Natural killer cell treated with Interleukin-12 subunit alpha and Interleukin-12 subunit beta and Interleukin-15 and Interleukin-18, amount 100 ng/mL, for 72 hours (primary cell): ENCODE data around the gene GOLGA6A. TPM values are rescaled to one million over a fixed set of nuclear protein-coding genes. Genes with fewer than 3 reads are reported as not detected.
A peak's percentile ranks its signal among the peaks of the same experiment; 100 is the strongest.
"Not testable (repeated sequence)": the region's sequence is repeated elsewhere in the genome, so short reads cannot be mapped to it uniquely, and the experiment has no call there.

ENCODE experiments used
- ATAC-seq, 2 donors: fragments of 150-1000 bp; cut with Tn5 transposase in 1 of 2; sonication (Bioruptor Pico), chemical (Tn5 transposase) in 1 of 2; 2 replicates each; pipeline ENCODE4 v1.10.0; 2021
- DNase-seq: peaks from one replicate; pipeline ENCODE4 v3.0.0; 2022; ENCODE audit warnings: low spot score
- H3K27ac Mint-ChIP-seq, 2 donors: 1 replicate in 1 of 2; 2 replicates in 1 of 2; pipeline ENCODE4 v1.8.0; 2022; ENCODE audit warnings: mixed read lengths in 2 of 2, mild to moderate bottlenecking in 1 of 2, moderate library complexity in 1 of 2
- H3K27me3 Mint-ChIP-seq, 2 donors: 1 replicate in 1 of 2; 2 replicates in 1 of 2; pipeline ENCODE4 v1.8.0; 2022; ENCODE audit warnings: mixed read lengths in 2 of 2
- H3K36me3 Mint-ChIP-seq: one replicate; pipeline ENCODE4 v1.8.0; 2022; ENCODE audit warnings: mixed read lengths
- H3K4me1 Mint-ChIP-seq, 2 donors: 1 replicate in 1 of 2; 2 replicates in 1 of 2; pipeline ENCODE4 v1.8.0; 2022; ENCODE audit warnings: low read depth in 2 of 2, mixed read lengths in 2 of 2, mild to moderate bottlenecking in 1 of 2
- H3K4me3 Mint-ChIP-seq: one replicate; pipeline ENCODE4 v1.8.0; 2022; ENCODE audit warnings: mixed read lengths
- H3K9me3 Mint-ChIP-seq: 2 replicates; pipeline ENCODE4 v1.8.0; 2022; ENCODE audit warnings: mixed read lengths
- total RNA-seq, 2 donors: library from RNA; stranded (reverse); gene quantifications; one replicate each; pipeline ENCODE4 v1.2.3, GENCODE V29; 2022

The GOLGA6A gene
- total RNA-seq, 2 donors from 2014 or later: not detected

DNA sequence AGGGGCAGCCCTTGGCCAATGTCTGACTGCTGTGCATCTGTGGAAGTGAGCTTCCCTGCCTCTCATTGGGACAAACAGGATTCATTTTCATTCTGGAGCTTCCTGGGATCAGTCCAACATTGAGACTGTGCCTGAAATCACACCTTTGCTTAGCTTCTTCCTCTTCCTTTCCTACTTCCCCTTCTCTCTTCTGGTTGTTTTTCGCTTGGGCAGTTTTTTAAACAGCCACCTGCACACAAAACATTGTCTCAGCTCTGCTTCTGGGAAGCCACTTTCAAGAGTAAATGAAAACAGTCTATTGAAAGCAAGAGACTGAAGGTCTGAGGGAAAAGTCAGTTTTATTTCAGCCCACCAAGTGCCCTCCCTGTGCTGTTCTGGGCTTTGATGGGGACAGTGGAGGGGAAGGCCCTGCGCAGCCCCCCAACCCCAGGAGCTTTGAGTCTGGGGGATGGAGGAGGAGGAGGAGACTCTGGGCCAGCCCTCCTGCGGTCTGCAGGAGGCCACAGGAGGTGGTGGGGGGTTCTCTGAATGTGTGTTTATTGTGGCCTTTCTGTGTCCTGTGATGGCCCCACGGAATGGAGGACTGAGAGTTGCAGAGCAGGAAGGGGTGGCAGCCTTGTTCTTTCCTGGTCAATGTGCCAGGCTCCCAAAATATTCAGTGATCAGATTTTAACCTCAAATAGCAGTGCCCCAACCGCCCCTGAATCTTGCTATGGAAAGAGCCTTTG, 40.2 kb upstream of the GOLGA6A start:
- H3K27me3 Mint-ChIP-seq: peaks cover 27 to 35% of the 10 kb centered on the region in 2 donors
- H3K27ac Mint-ChIP-seq: no peak overlapping the region
- DNase-seq: no peak
- no peaks in the 10 kb centered on the region for H3K9me3 Mint-ChIP-seq
- H3K36me3 Mint-ChIP-seq: no peaks in the 10 kb centered on the region
- H3K4me3 Mint-ChIP-seq: no peak overlapping the region
- no peak for ATAC-seq
- H3K4me1 Mint-ChIP-seq: peaks cover 0 to 3% of the 10 kb centered on the region in 2 donors

DNA sequence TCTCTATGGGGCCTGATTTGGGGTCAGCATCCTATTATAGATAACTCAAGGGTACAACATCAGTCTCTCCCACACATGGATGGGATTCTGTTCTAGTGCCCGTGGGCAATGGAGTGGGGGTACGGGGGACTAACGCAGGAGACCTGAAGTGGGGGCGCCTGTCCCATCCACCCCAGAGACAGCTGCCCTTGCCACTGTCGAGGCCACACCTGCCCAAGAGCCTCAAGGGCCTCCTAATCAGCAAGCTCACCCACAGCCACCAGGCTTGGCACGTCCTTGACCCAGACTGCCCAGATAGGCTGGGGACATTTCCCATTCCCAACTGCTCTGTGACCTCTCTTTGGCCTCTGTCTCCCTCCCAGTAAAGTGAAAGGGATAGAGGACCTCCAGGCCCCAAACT, 39.5 kb upstream of the GOLGA6A start:
- Mint-ChIP-seq H3K4me1 (no peaks in the 10 kb centered on the region), H3K36me3 (no peaks in the 10 kb centered on the region), H3K4me3 (no peak overlapping the region)

DNA sequence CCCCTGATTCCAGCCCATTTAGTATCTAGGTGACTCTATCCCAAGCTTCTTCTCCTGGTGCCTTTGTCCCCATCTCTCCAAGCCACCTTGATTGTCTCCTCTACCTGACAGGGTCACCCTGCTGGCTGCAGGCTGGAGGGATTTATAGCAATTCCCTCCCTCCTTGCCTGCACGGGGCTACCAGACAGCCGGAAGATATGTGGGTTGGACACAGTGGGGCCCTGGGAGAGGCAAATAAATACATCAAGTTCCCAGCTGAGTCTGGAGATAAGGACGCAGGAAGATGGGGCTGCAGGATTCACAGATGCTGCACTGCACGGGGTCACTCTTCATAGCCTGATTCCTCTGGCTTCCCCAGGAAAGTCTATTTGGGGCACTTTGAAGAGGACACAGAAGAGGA, 38.7 kb upstream of the GOLGA6A start:
- Mint-ChIP-seq H3K36me3 (no peaks in the 10 kb centered on the region), H3K27ac (no peak overlapping the region), H3K9me3 (no peaks in the 10 kb centered on the region), H3K4me1 (no peaks in the 10 kb centered on the region), H3K4me3 (no peak overlapping the region), H3K27me3 (peaks cover 14 to 29% of the 10 kb centered on the region in 2 donors)
- no peak for DNase-seq
- no peak for ATAC-seq

More for the DNA sequence above, 39.5 kb upstream of the GOLGA6A start:
- Mint-ChIP-seq H3K9me3 (no peaks in the 10 kb centered on the region), H3K27me3 (peaks cover 21 to 31% of the 10 kb centered on the region in 2 donors), H3K27ac (no peak overlapping the region)
- no peak for DNase-seq
- ATAC-seq: peak in 1 of 2 donors; percentile 50

DNA sequence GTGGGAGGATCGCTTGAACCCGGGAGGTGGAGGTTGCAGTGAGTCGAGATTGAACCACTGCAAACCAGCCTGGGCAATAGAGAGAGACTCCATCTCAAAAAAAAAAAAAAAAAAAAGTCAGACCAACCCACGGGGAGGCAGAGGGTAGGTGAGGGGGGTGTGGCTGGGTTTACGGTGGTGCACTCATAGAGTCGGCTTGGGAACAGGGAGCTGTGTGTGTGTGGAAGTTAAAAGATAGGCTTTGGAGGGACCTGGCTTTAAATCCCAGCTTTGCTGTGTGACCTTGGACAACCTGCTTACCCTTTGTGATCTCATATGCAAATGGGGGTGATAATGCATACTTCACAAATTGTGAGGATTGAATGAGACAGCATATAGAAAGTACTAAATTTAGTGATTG, 38.1 kb upstream of the GOLGA6A start:
- H3K4me3 Mint-ChIP-seq: no peak overlapping the region
- H3K27me3 Mint-ChIP-seq: peaks cover 8 to 28% of the 10 kb centered on the region in 2 donors
- no peaks in the 10 kb centered on the region for H3K4me1 Mint-ChIP-seq
- H3K27ac Mint-ChIP-seq: no peak overlapping the region
- DNase-seq: no peak
- no peaks in the 10 kb centered on the region for H3K9me3 Mint-ChIP-seq
- H3K36me3 Mint-ChIP-seq: no peaks in the 10 kb centered on the region
- ATAC-seq: no peak

DNA sequence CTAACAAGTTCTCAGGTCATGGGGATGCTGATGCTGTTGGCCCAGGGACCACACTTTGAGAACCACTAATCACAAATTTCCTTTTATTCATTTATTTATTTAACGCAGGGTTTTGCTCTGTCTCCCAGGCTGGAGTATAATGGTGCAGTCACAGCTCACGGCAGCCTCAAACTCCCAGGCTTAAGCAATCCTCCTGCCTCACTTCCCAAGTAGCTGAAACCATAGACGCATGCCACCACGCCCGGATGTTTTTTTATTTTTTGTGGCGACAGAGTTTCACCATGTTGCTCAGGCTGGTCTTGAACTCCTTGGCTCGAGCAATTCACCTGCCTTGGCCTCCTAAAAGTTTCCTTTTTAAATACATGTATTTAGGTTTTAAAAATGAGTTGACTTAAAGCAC, 27.4 kb upstream of the GOLGA6A start:
- Mint-ChIP-seq H3K36me3 (no peaks in the 10 kb centered on the region), H3K9me3 (no peaks in the 10 kb centered on the region), H3K4me3 (no peak overlapping the region), H3K27me3 (peaks cover 0 to 5% of the 10 kb centered on the region in 2 donors), H3K4me1 (no peaks in the 10 kb centered on the region), H3K27ac (no peak overlapping the region)
- DNase-seq (no peak), ATAC-seq (no peak)

DNA sequence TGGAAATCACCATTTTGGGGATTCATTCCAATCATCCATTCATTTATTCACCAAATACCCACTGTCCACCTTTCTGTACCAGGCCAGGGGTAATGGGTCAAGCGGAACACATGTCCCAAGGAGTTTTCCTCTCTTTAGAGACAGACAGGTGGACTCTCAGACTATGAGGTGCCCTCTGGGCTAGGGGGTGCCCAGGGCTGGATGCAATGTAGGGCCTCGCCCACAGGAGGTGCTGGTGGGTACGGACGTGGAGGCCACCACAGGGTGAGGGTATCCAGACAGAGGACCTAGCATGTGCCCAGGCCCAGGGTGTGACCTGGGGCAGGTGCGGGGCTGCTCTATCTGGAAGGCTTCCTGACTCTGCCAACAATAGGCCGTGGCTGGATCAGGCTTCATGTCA, 26.3 kb upstream of the GOLGA6A start:
- not testable (repeated sequence) for H3K4me3 Mint-ChIP-seq

DNA sequence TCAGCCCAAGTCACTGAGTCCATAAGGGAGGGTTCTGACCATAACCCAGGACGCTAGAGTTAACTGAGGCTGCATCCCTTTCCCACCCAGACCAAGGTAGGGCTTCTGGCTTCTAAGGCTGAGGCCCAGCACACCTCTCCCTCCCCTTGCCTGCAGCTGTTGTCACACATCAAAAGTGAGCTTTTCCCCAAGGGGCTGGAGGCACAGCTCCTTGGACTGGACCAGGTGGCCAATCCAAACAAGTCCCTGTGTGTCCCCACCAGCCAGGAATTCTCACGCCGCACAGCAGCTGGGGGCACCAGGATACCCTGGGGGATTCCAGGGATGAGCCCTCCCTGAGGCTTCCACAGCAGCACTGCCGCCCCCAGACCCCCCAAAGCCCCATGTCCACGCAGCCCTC, 25.8 kb upstream of the GOLGA6A start:
- Mint-ChIP-seq H3K9me3 (no peaks in the 10 kb centered on the region), H3K36me3 (no peaks in the 10 kb centered on the region), H3K4me3 (no peak overlapping the region), H3K27me3 (no peaks in the 10 kb centered on the region), H3K27ac (no peak overlapping the region), H3K4me1 (no peaks in the 10 kb centered on the region)
- ATAC-seq: no peak
- DNase-seq: no peak

More for the DNA sequence above, 26.3 kb upstream of the GOLGA6A start:
- not testable (repeated sequence) for DNase-seq, ATAC-seq, H3K27me3 Mint-ChIP-seq, H3K9me3 Mint-ChIP-seq, H3K27ac Mint-ChIP-seq, H3K4me1 Mint-ChIP-seq, H3K36me3 Mint-ChIP-seq

DNA sequence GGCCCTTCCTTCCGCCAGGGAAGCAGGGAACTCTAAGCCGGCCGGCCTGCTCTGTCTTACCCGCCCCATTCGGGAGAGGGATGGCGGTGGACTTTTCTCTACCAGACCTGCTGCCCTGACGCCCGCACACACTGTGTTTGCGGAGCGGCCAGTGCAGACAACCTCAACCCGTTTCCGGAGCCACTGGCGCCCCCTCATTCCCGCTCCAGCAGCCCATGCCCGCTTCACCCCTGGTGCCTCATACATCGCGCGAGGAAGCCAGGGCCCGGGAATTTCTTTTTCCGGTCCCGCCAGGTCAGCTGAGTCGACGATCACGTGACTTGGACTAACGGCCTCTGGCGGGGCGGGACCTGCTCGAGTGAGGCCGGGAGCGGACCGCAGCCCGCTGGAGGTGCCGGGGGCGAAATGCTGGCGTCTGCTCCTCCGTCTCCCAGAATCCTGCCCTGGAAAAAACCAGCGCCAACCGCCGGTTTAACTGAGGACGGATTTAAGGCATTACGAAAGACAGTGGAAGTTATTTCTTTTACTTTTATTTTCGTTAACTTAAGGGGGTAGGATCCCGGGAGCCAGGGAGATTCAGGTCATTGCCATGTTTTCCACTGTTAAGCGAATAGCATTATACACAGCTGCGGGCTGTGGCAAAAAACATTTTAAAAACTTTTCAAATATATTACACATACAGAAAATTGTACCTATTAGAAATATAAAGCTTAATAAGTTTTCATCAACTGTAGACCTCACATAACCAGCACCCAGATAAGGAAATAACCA, 17.8 kb upstream of the GOLGA6A start:
- peak overlapping the region; percentile 74 to 95 for H3K27ac Mint-ChIP-seq
- not testable (repeated sequence) for H3K9me3 Mint-ChIP-seq, H3K36me3 Mint-ChIP-seq, H3K27me3 Mint-ChIP-seq, H3K4me1 Mint-ChIP-seq
- DNase-seq (peak; percentile 87), ATAC-seq (peak; percentile 84 to 85)
- peak overlapping the region; percentile 78 for H3K4me3 Mint-ChIP-seq

DNA sequence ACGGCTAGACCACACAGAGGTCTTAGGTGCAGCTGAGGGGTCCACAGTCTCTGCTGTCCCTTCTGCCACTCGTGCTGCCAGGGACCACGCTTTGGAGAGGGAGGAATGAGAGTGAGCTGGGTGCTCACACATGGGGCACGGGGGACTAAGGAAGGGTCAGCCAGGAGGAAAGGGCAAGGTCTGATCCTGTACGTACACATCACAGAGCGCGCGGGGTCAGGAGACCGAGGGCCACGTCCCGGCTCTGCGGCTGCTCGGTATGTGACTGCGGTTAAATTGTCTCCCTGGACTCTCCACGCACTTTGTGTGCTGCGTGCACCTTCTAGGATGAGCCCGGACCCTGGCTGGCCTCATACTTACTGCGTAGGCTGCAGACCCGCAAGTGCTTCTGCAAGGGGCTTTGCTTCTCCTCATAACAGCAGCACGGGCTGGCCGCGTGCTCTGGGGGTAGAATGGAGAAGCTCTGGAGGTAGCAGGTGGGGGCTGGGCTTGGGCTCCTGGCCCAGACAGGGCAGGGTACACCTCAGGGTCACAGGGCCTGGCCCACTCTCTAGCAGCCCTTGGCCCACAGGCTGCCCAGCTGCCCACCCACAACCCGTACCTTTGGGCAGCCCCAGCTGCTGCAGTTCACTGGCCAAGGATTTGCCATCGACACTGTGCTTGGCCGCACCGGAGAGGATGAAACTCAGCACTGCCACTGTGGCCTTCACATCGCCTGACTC, 14.6 kb upstream of the GOLGA6A start:
- ATAC-seq, H3K9me3 Mint-ChIP-seq, DNase-seq, H3K36me3 Mint-ChIP-seq, H3K4me1 Mint-ChIP-seq, H3K4me3 Mint-ChIP-seq, H3K27me3 Mint-ChIP-seq, H3K27ac Mint-ChIP-seq: not testable (repeated sequence)

DNA sequence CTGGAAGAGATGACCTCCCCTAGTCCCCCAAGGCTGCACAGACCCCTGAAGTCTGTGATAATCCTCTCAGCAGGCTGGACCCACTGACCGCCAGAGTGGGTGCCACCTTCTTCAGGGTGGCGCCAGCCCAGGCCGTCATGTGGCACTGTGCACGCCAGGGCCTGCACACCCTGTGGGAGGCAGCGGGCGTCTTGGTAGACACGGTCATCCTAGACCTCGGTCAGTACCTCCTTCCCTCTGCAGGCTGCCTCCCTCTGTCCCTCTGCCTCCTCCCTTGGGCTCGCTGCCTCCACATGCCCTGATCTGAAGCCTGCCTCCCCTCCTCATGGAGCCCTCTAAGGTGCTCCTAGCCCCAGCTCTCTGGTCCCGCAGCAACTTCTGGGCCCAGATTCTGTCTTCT, 13.3 kb upstream of the GOLGA6A start:
- H3K27ac Mint-ChIP-seq, H3K4me1 Mint-ChIP-seq, DNase-seq, H3K4me3 Mint-ChIP-seq, H3K27me3 Mint-ChIP-seq, H3K36me3 Mint-ChIP-seq, H3K9me3 Mint-ChIP-seq: not testable (repeated sequence)
- peak in 1 of 2 donors; percentile 15 for ATAC-seq

DNA sequence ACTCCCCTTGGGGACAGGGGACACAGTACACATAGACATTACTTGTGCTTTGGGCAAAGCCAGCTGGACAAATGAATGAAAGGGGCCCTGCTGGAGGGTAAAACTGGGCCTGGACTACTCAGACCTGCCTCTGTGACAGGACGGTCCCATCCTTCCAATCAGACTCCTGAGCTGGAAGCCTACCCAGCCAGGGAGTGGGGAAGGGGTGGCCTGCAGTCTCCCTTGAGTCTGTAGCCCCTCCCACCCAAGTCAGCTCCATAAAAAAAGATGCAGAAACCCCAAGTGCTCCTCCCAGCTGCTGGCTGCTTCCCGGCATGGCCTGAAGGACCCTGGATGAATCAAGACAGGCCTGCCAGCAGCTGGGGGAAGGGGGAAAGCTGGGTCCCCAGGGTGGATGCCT, 12.2 kb upstream of the GOLGA6A start:
- ATAC-seq, H3K36me3 Mint-ChIP-seq, H3K9me3 Mint-ChIP-seq, H3K4me3 Mint-ChIP-seq, H3K4me1 Mint-ChIP-seq, H3K27ac Mint-ChIP-seq, DNase-seq, H3K27me3 Mint-ChIP-seq: not testable (repeated sequence)

DNA sequence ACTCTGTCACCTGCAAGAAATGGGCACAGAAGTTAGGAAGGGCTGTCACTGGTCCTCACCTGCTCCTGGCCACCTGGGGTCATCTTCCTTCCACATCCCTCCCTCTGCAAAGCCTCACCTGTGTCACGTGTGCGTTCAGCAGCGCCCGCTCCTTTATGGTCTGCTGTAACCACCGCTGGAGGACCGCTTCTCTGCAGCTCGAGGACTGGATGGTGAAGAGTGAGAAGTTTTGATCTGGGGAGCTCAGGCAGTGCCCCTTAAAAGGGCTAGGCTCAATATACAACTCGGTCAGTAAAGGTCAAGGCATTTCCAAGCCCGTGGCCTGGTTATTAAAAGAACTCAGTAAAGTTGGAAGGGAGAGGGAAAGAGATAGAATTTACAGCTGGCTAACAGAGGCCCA, 6.6 kb downstream of the GOLGA6A start:
- not testable (repeated sequence) for H3K9me3 Mint-ChIP-seq, H3K4me3 Mint-ChIP-seq, DNase-seq, H3K36me3 Mint-ChIP-seq, H3K27ac Mint-ChIP-seq, H3K4me1 Mint-ChIP-seq, ATAC-seq, H3K27me3 Mint-ChIP-seq

DNA sequence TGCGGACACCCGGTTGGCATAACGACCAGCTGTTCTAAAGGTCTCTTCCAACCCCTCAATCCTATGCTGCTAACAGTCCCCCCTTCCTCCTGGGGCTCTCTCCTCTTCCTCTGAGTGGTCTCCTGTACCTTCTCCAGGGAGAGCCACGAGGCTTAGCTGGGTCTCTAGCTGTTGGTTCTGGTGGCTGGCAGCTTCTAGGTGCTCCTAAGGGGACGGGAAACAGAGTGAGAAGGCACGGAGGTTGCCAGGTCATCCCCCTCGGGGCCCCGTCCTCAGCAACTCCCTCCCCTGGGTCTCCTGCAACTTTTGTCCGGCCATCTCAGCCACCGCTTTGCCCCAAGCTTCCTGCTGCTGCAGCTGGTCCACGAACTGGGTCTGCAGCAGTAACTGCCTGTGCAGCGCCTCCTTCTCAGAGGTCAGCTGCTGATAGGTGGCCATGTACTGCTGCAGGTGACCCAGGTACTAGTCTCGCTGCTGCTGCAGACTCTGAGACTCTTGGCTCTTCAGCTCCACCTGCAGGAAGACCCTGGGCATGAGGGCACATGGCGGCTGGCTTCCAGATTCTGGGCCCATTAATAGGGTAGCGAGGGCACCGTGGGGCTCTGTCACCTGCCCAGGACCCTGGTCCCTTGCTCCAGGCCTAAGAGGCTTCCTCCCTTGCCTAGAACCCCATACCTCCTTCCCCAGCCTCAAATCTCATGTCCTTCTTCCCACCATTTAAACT, 9.6 kb downstream of the GOLGA6A start:
- H3K27ac Mint-ChIP-seq, H3K4me1 Mint-ChIP-seq, H3K27me3 Mint-ChIP-seq, H3K9me3 Mint-ChIP-seq, ATAC-seq, H3K4me3 Mint-ChIP-seq, H3K36me3 Mint-ChIP-seq, DNase-seq: not testable (repeated sequence)
